Activated T-helper 1 cell treated with anti-CD3 and anti-CD28 coated beads, Interleukin-12 subunit alpha, Interleukin-12 subunit beta, Interleukin-2, Interleukin-4 antibody, amounts not matched to agents 30 ng/mL and 10 ng/mL and 1 ng/mL, durations not matched to agents 14 hours and 24 hours and 36 hours (primary cell): ENCODE data around the gene LRRC74B. TPM values are rescaled to one million over a fixed set of nuclear protein-coding genes. Genes with fewer than 3 reads are reported as not detected.
"Not testable (repeated sequence)": the region's sequence is repeated elsewhere in the genome, so short reads cannot be mapped to it uniquely, and the experiment has no call there.

Source experiments
- DNase-seq: peaks from one replicate; pipeline ENCODE4 v3.0.0; 2021; ENCODE audit warnings: low spot score
- H3K27ac Mint-ChIP-seq: one replicate; pipeline ENCODE4 v1.8.0; 2021; ENCODE audit warnings: mild to moderate bottlenecking, mixed read lengths
- H3K27me3 Mint-ChIP-seq: one replicate; pipeline ENCODE4 v1.8.0; 2022; ENCODE audit warnings: mild to moderate bottlenecking, moderate library complexity, mixed read lengths; ENCODE audit not compliant: insufficient read depth
- H3K36me3 Mint-ChIP-seq: one replicate; pipeline ENCODE4 v1.8.0; 2021; ENCODE audit warnings: low read depth, mixed read lengths
- H3K4me1 Mint-ChIP-seq: one replicate; pipeline ENCODE4 v1.8.0; 2021; ENCODE audit warnings: low read depth, mixed read lengths
- H3K4me3 Mint-ChIP-seq: one replicate; pipeline ENCODE4 v1.8.0; 2021; ENCODE audit warnings: mild to moderate bottlenecking, moderate library complexity, mixed read lengths
- H3K9me3 Mint-ChIP-seq: one replicate; pipeline ENCODE4 v1.8.0; 2021; ENCODE audit warnings: mixed read lengths
- intact Hi-C: fragments of 100-400 bp; cut with micrococcal nuclease; formaldehyde crosslinking; loops from one replicate; pipeline ENCODE4 v1.15.1; 2024
- total RNA-seq: library from RNA; stranded (reverse); gene quantifications from 2 replicates; pipeline ENCODE4 v1.2.3, GENCODE V29; 2022

Gene LRRC74B
- total RNA-seq, 1 donor from 2014 or later: not detected

- DNase-seq: no peak
- H3K27ac Mint-ChIP-seq: no peak overlapping the region
- intact Hi-C loops: no loop called here
- H3K4me1 Mint-ChIP-seq: no peaks in the 10 kb centered on the region
- no peaks in the 10 kb centered on the region for H3K9me3 Mint-ChIP-seq
- no peak overlapping the region for H3K4me3 Mint-ChIP-seq
- peaks cover 4% of the 10 kb centered on the region for H3K27me3 Mint-ChIP-seq
- no peaks in the 10 kb centered on the region for H3K36me3 Mint-ChIP-seq
These were observed 27.7 kb downstream of the LRRC74B start for GRCh38 chr22:21073482-21073881.

GRCh38 chr22:21074102-21074715 lies 28.5 kb downstream of the LRRC74B start:
- intact Hi-C loops: no loop called here
- Mint-ChIP-seq H3K9me3 (no peaks in the 10 kb centered on the region), H3K36me3 (no peaks in the 10 kb centered on the region), H3K27ac (no peak overlapping the region), H3K4me3 (no peak overlapping the region), H3K27me3 (peaks cover 3% of the 10 kb centered on the region), H3K4me1 (no peaks in the 10 kb centered on the region)
- no peak for DNase-seq

- Mint-ChIP-seq H3K36me3 (no peaks in the 10 kb centered on the region), H3K9me3 (no peaks in the 10 kb centered on the region), H3K4me1 (no peaks in the 10 kb centered on the region), H3K27ac (no peak overlapping the region), H3K27me3 (peaks cover 2% of the 10 kb centered on the region), H3K4me3 (no peak overlapping the region)
- intact Hi-C loops: no loop called here
- no peak for DNase-seq
These were observed 29.9 kb downstream of the LRRC74B start for GRCh38 chr22:21075516-21076138.

DNA sequence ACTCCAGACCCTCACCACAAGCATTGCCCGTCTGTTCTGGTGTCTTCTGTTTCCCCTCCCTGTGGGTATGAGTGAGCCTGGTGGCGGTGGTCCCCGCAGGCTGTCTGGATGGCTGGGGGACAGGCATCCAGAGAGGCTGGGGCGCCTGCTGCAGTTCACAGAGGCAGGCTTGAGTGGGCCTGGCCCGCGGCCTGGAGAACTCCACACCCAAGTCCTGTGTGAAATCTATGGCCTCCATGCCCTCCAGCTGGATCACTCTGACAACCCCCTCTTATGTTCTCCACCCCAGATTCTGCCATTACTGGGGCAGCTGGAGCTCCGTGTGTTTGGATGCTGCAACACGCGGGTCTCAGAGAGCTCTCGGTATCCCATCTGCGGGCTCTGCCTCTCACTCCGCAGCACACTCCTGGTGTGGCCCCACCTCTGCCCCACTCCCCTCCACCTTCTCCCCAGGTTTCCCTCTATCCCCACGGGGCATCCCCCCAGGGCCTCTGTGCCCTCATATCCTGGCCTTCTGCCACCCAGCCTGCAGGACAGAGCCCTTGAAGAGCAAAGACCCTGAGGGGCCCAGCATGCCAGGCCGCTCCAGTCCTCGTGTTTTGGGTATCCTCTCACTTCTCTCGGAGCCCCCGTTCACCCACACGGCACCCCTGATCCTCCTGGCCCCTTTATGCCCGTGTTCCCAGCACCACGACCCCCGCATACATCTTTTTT lies 31.3 kb downstream of the LRRC74B start:
- Mint-ChIP-seq H3K27me3 (peaks cover 2% of the 10 kb centered on the region), H3K36me3 (no peaks in the 10 kb centered on the region), H3K4me3 (no peak overlapping the region), H3K9me3 (no peaks in the 10 kb centered on the region), H3K4me1 (no peaks in the 10 kb centered on the region), H3K27ac (no peak overlapping the region)
- no peak for DNase-seq
- intact Hi-C loops: no loop called here

DNA sequence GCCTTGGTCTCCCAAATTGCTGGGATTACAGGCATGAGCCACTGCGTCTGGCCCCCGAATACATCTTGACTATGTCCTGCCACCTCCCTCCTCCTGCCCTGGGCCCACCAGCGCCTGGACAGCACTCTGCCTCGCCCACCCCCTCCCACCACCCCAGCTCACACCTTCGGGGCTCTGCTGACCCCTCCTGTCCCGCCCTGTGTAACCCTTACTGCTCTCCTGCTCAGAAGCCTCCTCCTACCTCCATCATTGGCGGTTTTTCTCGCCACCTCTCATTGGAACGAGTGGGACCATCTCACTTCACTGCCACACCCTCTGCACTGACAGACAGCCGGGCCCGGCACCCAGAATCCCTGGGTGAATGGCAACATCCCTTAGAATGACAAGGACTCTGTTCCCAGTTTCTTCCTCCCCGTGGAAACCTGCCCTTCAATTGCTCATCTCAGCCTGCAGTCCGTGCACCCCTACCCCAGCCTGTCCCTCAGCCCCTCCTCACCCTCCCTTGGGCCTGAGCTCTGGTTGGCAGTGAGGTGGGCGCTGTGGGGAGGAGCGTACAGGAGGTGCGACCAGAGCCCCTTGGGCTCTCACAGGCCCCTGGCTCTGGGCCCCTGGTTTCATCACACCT lies 32.2 kb downstream of the LRRC74B start:
- intact Hi-C loops: no loop called here
- Mint-ChIP-seq H3K4me1 (no peaks in the 10 kb centered on the region), H3K27me3 (peaks cover 2% of the 10 kb centered on the region), H3K4me3 (no peak overlapping the region), H3K9me3 (no peaks in the 10 kb centered on the region), H3K36me3 (no peaks in the 10 kb centered on the region), H3K27ac (no peak overlapping the region)
- no peak for DNase-seq

GRCh38 chr22:21078916-21079315 lies 33.2 kb downstream of the LRRC74B start:
- H3K27me3 Mint-ChIP-seq: peaks cover 2% of the 10 kb centered on the region
- DNase-seq: no peak
- intact Hi-C loops: no loop called here
- no peak overlapping the region for H3K27ac Mint-ChIP-seq
- no peaks in the 10 kb centered on the region for H3K36me3 Mint-ChIP-seq
- no peak overlapping the region for H3K4me3 Mint-ChIP-seq
- no peaks in the 10 kb centered on the region for H3K4me1 Mint-ChIP-seq
- no peaks in the 10 kb centered on the region for H3K9me3 Mint-ChIP-seq

DNA sequence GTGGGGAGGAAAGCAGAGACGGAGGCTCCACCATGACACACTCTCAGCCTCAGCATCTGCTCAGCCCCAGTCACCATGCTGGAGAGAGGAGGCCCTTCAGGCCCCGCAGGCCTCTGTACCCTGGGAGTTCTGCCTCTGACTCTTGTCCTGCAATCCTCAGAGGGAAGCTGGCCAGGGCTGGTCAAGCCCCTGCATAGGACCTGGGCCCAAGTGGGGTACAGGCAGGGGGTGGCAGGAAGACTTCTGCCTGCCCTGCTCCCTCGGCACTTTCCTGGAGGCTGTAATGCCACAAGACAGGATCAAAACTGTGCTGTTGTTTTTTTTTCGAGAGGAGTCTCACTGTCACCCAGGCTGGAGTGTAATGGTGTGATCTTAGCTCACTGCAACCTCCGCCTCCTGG lies 33.7 kb downstream of the LRRC74B start:
- peaks cover 2% of the 10 kb centered on the region for H3K27me3 Mint-ChIP-seq
- H3K27ac Mint-ChIP-seq: no peak overlapping the region
- no peaks in the 10 kb centered on the region for H3K36me3 Mint-ChIP-seq
- H3K4me1 Mint-ChIP-seq: no peaks in the 10 kb centered on the region
- no peak for DNase-seq
- H3K9me3 Mint-ChIP-seq: no peaks in the 10 kb centered on the region
- no peak overlapping the region for H3K4me3 Mint-ChIP-seq
- intact Hi-C loops: no loop called here

- intact Hi-C loops: no loop called here
- peaks cover 2% of the 10 kb centered on the region for H3K27me3 Mint-ChIP-seq
- no peak overlapping the region for H3K4me3 Mint-ChIP-seq
- no peak overlapping the region for H3K27ac Mint-ChIP-seq
- H3K36me3 Mint-ChIP-seq: no peaks in the 10 kb centered on the region
- no peak for DNase-seq
- no peaks in the 10 kb centered on the region for H3K4me1 Mint-ChIP-seq
- no peaks in the 10 kb centered on the region for H3K9me3 Mint-ChIP-seq
These were observed 34.8 kb downstream of the LRRC74B start for GRCh38 chr22:21080435-21081137.

DNA sequence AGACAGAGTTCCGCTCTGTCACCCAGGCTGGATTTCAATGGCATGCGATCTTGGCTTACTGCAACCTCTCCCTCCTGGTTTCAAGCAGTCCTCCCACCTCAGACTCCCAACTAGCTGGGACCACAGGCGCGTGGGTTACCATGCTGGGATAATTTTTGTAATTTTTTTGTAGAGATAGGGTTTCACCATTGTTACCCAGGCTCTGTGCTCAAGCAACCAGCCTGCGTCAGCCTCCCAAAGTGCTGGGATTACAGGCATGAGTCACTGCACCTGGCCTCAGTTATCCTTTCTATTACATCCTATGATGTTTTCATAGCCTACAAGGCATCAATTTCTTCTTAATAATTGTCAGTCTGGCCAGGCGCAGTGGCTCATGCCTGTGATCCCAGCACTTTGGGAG lies 36.5 kb downstream of the LRRC74B start:
- intact Hi-C loops: no loop called here
- Mint-ChIP-seq H3K4me3 (no peak overlapping the region), H3K4me1 (no peaks in the 10 kb centered on the region), H3K36me3 (no peaks in the 10 kb centered on the region), H3K9me3 (no peaks in the 10 kb centered on the region), H3K27ac (no peak overlapping the region), H3K27me3 (peaks cover 1% of the 10 kb centered on the region)
- no peak for DNase-seq

- Mint-ChIP-seq H3K4me3 (no peak overlapping the region), H3K4me1 (no peaks in the 10 kb centered on the region), H3K9me3 (no peaks in the 10 kb centered on the region), H3K27me3 (peaks cover 5% of the 10 kb centered on the region), H3K36me3 (no peaks in the 10 kb centered on the region), H3K27ac (no peak overlapping the region)
- intact Hi-C loops: no loop called here
- no peak for DNase-seq
These were observed 41.4 kb downstream of the LRRC74B start for GRCh38 chr22:21087119-21087518.

- H3K4me1 Mint-ChIP-seq, H3K36me3 Mint-ChIP-seq, H3K9me3 Mint-ChIP-seq, DNase-seq, H3K27me3 Mint-ChIP-seq, H3K4me3 Mint-ChIP-seq, H3K27ac Mint-ChIP-seq, intact Hi-C loops: not testable (repeated sequence)
These were observed 42.2 kb downstream of the LRRC74B start for GRCh38 chr22:21087926-21088325.

DNA sequence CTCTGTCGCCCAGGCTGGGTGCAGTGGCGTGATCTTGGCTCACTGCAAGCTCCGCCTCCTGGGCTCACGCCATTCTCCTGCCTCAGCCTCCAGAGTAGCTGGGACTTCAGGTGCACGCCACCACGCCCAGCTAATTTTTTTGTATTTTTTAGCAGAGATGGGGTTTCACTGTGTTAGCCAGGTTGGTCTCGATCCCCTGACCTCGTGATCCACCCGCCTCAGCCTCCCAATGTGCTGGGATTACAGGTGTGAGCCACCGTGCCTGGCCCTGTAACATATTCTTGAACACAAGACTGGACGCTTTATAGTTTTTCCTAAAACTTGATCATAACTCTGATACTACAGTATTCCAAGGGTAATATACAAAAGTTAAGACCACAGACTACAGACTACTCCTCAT lies 45.5 kb downstream of the LRRC74B start:
- H3K36me3 Mint-ChIP-seq, DNase-seq, H3K27me3 Mint-ChIP-seq, H3K27ac Mint-ChIP-seq, H3K4me1 Mint-ChIP-seq, H3K9me3 Mint-ChIP-seq, intact Hi-C loops, H3K4me3 Mint-ChIP-seq: not testable (repeated sequence)
